Endothelial cell (in vitro differentiated cells): Measurements from ENCODE around the gene NOM1. TPM values are rescaled to one million over a fixed set of nuclear protein-coding genes. Genes with fewer than 3 reads are reported as not detected.

ENCODE experiments used
- DNase-seq: peaks from one replicate; pipeline ENCODE4 v3.0.0; 2021; ENCODE audit warnings: low spot score
- H3K27ac Mint-ChIP-seq: one replicate; pipeline ENCODE4 v1.8.0; 2021; ENCODE audit warnings: mixed read lengths, inconsistent platforms; ENCODE audit not compliant: unreplicated experiment
- H3K27me3 Mint-ChIP-seq: one replicate; pipeline ENCODE4 v1.8.0; 2021; ENCODE audit warnings: mild to moderate bottlenecking, moderate library complexity, mixed read lengths, inconsistent platforms; ENCODE audit not compliant: unreplicated experiment
- H3K36me3 Mint-ChIP-seq: one replicate; pipeline ENCODE4 v1.8.0; 2021; ENCODE audit warnings: mild to moderate bottlenecking, low read depth, mixed read lengths, inconsistent platforms; ENCODE audit not compliant: unreplicated experiment
- H3K4me1 Mint-ChIP-seq: one replicate; pipeline ENCODE4 v1.8.0; 2021; ENCODE audit warnings: mild to moderate bottlenecking, mixed read lengths, inconsistent platforms; ENCODE audit not compliant: unreplicated experiment
- H3K4me3 Mint-ChIP-seq: one replicate; pipeline ENCODE4 v1.8.0; 2021; ENCODE audit warnings: mild to moderate bottlenecking, mixed read lengths, inconsistent platforms; ENCODE audit not compliant: unreplicated experiment
- H3K9me3 Mint-ChIP-seq: one replicate; pipeline ENCODE4 v1.8.0; 2021; ENCODE audit warnings: mixed read lengths, inconsistent platforms; ENCODE audit not compliant: unreplicated experiment
- total RNA-seq: library from RNA; stranded (reverse); fragmentation: NEBNext Ultra II Directional; extraction: Animal tissue kit (Norgen Biotek cat#: 25700); gene quantifications from one replicate; pipeline ENCODE4 v1.2.1, GENCODE V29; 2021; ENCODE audit not compliant: unreplicated experiment
- TF ChIP-seq, protein P1 (sequence below): fragments of 200-600 bp; sonication (generic); IDR thresholded peaks from one replicate; pipeline ENCODE4 v1.5.0; 2021; ENCODE audit warnings: antibody characterized with exemption; ENCODE audit not compliant: unreplicated experiment

Gene NOM1
- total RNA-seq, 1 donor from 2014 or later = 33.6 TPM

DNA sequence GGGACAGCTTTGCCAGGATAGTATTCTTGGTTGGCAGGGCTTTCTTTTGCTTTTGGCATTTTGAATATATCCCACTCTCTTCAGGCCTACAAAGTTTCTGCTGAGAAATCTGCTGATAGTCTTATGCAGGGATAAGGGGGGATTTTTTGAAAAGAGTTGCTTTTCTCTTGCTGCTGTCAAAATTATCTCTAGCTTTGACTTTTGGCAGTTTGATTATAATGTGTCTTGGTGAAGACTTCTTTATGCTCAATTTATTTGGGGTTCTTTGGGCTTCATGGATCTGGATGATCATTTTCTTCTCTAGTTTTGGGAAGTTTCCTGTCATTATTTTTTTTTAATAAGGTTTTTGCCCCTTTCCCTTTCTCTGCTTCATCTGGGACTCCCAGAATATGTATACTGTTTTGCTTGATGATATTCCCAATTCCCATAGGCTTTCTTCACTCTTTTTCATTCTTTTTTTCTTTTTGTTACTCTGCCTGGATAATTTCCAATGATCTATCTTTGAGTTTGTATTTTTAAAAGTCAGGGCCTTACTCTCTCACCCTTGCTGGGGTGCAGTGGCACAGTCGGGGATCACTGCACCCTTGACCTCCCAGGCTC, 29.6 kb downstream of the NOM1 start:
- peaks cover 2% of the 10 kb centered on the region for H3K27me3 Mint-ChIP-seq
- no peaks in the 10 kb centered on the region for H3K4me1 Mint-ChIP-seq
- H3K27ac Mint-ChIP-seq = no peak overlapping the region
- H3K9me3 Mint-ChIP-seq = no peaks in the 10 kb centered on the region
- peaks cover 23% of the 10 kb centered on the region for H3K36me3 Mint-ChIP-seq
- no peak for DNase-seq
- TF ChIP-seq, protein P1, sequence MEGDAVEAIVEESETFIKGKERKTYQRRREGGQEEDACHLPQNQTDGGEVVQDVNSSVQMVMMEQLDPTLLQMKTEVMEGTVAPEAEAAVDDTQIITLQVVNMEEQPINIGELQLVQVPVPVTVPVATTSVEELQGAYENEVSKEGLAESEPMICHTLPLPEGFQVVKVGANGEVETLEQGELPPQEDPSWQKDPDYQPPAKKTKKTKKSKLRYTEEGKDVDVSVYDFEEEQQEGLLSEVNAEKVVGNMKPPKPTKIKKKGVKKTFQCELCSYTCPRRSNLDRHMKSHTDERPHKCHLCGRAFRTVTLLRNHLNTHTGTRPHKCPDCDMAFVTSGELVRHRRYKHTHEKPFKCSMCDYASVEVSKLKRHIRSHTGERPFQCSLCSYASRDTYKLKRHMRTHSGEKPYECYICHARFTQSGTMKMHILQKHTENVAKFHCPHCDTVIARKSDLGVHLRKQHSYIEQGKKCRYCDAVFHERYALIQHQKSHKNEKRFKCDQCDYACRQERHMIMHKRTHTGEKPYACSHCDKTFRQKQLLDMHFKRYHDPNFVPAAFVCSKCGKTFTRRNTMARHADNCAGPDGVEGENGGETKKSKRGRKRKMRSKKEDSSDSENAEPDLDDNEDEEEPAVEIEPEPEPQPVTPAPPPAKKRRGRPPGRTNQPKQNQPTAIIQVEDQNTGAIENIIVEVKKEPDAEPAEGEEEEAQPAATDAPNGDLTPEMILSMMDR = no peak
- H3K4me3 Mint-ChIP-seq = no peak overlapping the region

DNA sequence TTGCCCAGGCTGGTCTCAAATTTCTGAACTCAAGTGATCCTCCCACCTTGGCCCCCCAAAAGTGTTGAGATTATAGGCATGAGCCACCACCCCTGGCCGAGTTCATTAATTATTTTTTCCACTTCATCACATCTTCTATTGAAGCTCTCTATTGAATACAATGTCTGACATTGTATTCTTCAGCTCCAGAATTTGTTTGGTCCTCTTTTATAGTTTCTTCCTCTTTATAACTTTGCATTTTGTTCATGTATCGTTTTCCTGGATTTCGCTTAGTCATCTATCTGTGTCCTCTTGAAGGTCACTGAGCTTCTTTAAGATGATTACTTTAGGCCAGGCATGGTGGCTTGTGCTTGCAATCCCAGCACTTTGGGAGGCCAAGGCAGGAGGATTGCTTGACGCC, 30.2 kb downstream of the NOM1 start:
- Mint-ChIP-seq H3K27me3 (peaks cover 2% of the 10 kb centered on the region), H3K4me3 (no peak overlapping the region), H3K4me1 (no peaks in the 10 kb centered on the region), H3K27ac (no peak overlapping the region), H3K9me3 (no peaks in the 10 kb centered on the region), H3K36me3 (peaks cover 23% of the 10 kb centered on the region)
- TF ChIP-seq, protein P1 = no peak
- DNase-seq = no peak

DNA sequence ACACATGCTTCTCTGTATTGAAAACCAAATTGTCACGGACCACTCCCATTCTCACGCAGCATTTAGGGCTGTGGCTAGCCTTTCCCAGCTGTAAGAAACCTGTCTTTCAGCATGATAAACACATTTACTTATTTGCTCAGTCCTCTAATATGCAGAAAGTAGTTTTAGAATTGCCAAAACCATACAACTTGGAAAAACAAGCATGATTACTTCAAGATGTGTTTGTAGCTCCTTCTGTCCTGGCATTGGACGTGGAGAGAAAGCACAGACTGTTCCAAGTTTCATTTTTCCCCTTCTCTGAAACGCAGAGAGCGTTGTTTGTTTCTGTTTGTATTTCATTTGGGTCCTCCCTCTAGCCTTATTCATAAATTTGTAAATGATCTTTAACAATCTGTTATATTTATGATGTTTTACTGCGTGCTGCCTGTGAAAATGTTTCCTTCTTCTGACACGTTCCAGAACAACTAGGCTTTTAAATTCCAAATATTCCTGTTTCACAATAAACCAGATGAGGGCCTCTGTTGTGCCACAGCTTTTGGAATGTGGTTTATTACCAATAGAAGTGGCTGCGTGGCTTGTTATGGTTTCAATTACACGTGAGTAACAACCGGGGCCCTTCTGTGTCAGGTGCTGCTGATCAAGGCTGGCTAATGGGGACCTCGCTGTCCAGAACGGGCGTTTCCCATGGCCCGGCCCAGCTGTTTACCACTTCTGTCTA, 34.8 kb downstream of the NOM1 start:
- TF ChIP-seq, protein P1 = no peak
- peaks cover 6% of the 10 kb centered on the region for H3K27me3 Mint-ChIP-seq
- H3K27ac Mint-ChIP-seq = no peak overlapping the region
- H3K36me3 Mint-ChIP-seq = peaks cover 15% of the 10 kb centered on the region
- no peak for DNase-seq
- H3K9me3 Mint-ChIP-seq = no peaks in the 10 kb centered on the region
- H3K4me3 Mint-ChIP-seq = no peak overlapping the region
- H3K4me1 Mint-ChIP-seq = no peaks in the 10 kb centered on the region

DNA sequence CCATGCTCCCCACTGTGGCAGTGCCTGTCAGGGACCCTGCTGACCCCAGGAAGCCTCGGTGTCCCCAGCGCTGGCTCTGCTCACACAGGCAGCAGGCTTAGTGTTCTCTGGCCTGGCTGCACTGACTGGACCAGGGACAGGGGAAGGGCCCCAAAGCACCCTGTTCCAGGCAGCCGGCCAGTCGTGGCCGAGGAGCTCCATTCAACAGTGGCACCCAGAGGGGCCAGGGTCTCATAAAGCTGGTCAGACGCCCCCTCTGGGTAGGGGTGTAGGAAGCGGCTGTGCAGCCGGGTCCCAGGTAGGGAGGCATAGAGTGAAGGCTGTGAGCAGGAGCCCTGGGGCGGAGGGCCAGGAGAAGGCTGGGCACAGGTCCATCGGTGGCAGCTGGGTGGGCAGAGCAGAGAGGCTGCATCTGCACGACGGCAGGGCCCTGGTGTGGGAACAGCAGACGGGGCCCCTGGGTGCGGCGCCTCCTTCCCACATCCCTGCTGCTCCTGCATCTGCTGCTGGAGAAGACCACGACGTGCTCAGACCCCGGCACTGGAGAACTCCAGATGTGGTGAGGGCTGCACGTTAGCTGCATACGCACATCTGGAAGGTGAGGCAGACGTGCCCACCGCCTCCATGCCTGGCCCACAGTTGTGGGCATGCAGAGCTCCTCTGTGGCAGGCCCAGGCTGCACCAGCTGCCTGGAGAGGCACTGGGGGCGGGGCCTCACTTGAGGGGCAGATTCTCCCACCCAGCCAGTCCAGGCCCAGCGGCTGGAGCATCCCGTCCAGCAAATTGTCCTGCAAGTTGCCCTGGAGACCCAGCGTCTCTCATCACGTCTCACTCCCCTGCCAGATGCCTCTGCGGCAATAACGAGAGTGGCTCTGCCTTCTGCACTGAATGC, 35.8 kb downstream of the NOM1 start:
- no peak overlapping the region for H3K27ac Mint-ChIP-seq
- H3K27me3 Mint-ChIP-seq = peaks cover 6% of the 10 kb centered on the region
- TF ChIP-seq, protein P1 = no peak
- H3K4me3 Mint-ChIP-seq = no peak overlapping the region
- peaks cover 9% of the 10 kb centered on the region for H3K36me3 Mint-ChIP-seq
- H3K4me1 Mint-ChIP-seq = no peaks in the 10 kb centered on the region
- DNase-seq = no peak
- no peaks in the 10 kb centered on the region for H3K9me3 Mint-ChIP-seq
